HG03095 (cell line): Measurements from ENCODE around the gene HLA-G.
"Not testable (repeated sequence)": the region's sequence is repeated elsewhere in the genome, so short reads cannot be mapped to it uniquely, and the experiment has no call there.

ENCODE experiments used
- ATAC-seq: cut with Tn5 transposase; IDR thresholded peaks from one replicate; pipeline ENCODE4 v1.9.1; 2021; ENCODE audit warnings: moderate library complexity; ENCODE audit not compliant: unreplicated experiment

Gene HLA-G

GRCh38 chr6:29827579-29828470, at the start of gene HLA-G:
HLA-G (plus strand) TSS chr6:29827825; CDS start chr6:29827845, 20 bp downstream.
- no peak for ATAC-seq

GRCh38 chr6:29780019-29780698, 47.5 kb upstream of the HLA-G start:
- ATAC-seq, result not testable (repeated sequence)

- no peak for ATAC-seq
Measured at GRCh38 chr6:29789176-29789575, 38.4 kb upstream of the HLA-G start.

- ATAC-seq, result no peak
Measured at GRCh38 chr6:29790626-29791025, 37.0 kb upstream of the HLA-G start.

- ATAC-seq, result no peak
Measured at GRCh38 chr6:29791162-29791561, 36.5 kb upstream of the HLA-G start.

- ATAC-seq, result no peak
Measured at GRCh38 chr6:29791786-29792122, 35.9 kb upstream of the HLA-G start.

- ATAC-seq, result no peak
Measured at GRCh38 chr6:29792123-29793035, 35.2 kb upstream of the HLA-G start.

- no peak for ATAC-seq
Measured at GRCh38 chr6:29793036-29793356, 34.6 kb upstream of the HLA-G start.

GRCh38 chr6:29793796-29794195, 33.8 kb upstream of the HLA-G start:
- ATAC-seq, result no peak

- no peak for ATAC-seq
Measured at GRCh38 chr6:29796026-29796425, 31.6 kb upstream of the HLA-G start.

- no peak for ATAC-seq
Measured at GRCh38 chr6:29797135-29797534, 30.5 kb upstream of the HLA-G start.

- ATAC-seq, result no peak
Measured at GRCh38 chr6:29797966-29798365, 29.7 kb upstream of the HLA-G start.

- no peak for ATAC-seq
Measured at GRCh38 chr6:29800254-29800653, 27.4 kb upstream of the HLA-G start.

GRCh38 chr6:29806387-29806786, 21.2 kb upstream of the HLA-G start:
- ATAC-seq, result no peak

GRCh38 chr6:29809249-29809648, 18.4 kb upstream of the HLA-G start:
- ATAC-seq, result no peak

- no peak for ATAC-seq
Measured at GRCh38 chr6:29810371-29810770, 17.3 kb upstream of the HLA-G start.

GRCh38 chr6:29811377-29811776, 16.2 kb upstream of the HLA-G start:
- no peak for ATAC-seq

- no peak for ATAC-seq
Measured at GRCh38 chr6:29813066-29813465, 14.6 kb upstream of the HLA-G start.

- ATAC-seq, result no peak
Measured at GRCh38 chr6:29813809-29814208, 13.8 kb upstream of the HLA-G start.

GRCh38 chr6:29814379-29815117, 13.1 kb upstream of the HLA-G start:
- no peak for ATAC-seq
